ENCODE measurements around the gene TBC1D12.

DNA sequence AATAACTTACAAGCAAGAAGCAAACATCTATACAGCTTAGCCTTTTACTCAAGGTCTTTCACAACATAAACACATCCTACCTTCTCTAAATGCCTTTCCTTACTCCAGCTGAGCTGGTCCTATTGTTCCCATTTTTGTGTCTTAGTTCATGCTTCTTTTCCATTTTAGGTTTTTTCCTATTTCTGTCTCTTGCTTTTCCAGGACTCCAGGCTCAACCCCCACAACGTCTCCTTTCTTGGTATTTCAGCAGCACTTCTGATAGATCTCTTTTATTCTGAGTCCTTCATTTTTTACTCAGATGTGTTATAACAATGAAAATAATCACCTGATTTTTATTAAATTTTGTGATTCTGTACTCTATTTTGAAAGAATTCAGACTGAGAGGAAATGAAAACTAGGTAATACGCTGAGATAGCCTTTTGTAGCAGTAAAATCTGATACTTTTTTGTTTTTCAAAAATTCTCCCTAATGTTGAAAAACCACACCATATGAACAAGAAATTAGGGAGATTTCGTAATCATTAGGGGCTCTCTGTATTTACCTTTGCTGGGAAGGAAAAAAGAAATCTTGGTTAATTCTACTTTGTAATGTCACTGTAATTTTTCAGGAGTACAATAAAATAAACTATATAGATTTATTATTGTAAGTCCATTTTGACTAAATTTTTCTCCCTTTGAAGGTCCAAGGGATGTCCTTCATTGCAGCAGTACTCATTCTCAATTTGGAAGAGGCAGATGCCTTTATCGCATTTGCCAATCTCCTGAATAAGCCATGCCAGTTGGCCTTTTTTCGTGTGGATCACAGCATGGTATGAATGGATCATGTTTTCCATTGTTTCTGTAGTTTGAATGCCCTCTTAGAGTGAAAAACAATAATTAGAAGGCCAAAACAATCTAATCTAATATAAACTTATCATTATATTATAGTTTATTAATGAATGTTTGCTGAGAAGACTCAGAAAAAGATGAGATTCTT is 119.2 kb downstream of the TBC1D12 start:
- no peak for TF ChIP-seq POLR2A (IDR thresholded peaks at IDR 0.05)
- TF ChIP-seq, protein P1, sequence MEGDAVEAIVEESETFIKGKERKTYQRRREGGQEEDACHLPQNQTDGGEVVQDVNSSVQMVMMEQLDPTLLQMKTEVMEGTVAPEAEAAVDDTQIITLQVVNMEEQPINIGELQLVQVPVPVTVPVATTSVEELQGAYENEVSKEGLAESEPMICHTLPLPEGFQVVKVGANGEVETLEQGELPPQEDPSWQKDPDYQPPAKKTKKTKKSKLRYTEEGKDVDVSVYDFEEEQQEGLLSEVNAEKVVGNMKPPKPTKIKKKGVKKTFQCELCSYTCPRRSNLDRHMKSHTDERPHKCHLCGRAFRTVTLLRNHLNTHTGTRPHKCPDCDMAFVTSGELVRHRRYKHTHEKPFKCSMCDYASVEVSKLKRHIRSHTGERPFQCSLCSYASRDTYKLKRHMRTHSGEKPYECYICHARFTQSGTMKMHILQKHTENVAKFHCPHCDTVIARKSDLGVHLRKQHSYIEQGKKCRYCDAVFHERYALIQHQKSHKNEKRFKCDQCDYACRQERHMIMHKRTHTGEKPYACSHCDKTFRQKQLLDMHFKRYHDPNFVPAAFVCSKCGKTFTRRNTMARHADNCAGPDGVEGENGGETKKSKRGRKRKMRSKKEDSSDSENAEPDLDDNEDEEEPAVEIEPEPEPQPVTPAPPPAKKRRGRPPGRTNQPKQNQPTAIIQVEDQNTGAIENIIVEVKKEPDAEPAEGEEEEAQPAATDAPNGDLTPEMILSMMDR (IDR thresholded peaks at IDR 0.05), result no peak
